GM19238 (cell line): ENCODE data around the gene ZNF195.
"Not testable (repeated sequence)": the region's sequence is repeated elsewhere in the genome, so short reads cannot be mapped to it uniquely, and the experiment has no call there.

Experiments
- DNase-seq: peaks from one replicate; pipeline ENCODE4 v3.0.0; 2011; ENCODE audit warnings: low spot score; ENCODE audit not compliant: insufficient read length

The ZNF195 gene

DNA sequence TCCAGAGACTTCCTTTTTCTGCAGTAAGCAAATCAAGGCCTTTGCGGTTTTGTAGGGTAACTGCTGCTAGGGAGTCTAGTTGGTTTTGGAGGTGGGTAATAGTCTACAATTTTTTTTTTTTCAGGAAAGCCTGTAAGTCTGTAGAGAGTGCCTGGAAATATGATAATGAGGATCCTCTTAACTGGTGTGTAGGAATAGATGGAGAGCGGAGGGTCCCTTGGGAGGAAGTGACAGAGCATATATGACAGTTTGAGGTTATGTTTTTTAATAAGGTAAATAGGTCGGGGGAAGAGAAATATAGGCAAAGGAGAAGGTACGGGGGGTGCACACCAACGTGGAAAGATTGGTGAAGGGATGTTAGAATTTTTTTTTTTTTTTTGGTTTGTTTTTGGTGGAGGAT is 25.9 kb downstream of the ZNF195 start:
- no peak for DNase-seq

DNA sequence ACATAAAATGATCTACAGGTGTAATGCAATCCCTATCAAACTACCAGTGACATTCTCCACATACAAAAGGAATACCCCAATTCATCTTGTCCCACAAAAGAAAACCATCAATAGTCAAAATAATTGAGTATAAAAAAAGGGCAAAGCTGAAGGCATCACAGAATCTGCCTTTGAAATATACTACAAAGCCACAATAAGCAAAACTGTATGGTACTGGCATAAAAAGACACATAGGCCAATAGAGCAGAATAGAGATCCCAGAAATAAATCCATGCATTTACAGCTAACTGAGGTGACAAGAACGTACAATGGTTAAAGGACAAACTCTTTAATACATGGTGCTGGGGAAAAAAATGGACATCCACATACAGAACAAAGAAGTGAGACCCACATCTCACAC is 31.8 kb downstream of the ZNF195 start:
- DNase-seq: no peak

DNA sequence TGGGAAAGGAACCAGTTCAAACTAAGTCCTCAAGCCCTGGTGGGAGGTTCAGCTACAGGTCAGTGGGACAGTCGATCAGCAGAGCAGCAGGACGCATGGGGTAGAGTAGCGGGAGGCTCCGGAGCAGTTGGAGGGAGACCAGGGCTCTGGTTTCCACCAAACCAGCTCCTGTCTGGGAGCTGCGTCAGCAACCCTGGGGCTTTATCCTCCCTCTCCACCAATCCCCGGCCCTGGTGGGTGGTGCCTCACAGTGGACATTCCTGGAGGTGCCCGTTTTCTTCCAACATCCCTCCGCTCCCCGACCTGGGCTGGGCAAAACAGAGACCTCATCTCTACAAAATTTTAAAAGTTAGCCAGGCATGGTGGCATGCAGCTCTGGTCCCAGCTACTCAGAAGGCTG is 32.4 kb downstream of the ZNF195 start:
- DNase-seq: no peak

DNA sequence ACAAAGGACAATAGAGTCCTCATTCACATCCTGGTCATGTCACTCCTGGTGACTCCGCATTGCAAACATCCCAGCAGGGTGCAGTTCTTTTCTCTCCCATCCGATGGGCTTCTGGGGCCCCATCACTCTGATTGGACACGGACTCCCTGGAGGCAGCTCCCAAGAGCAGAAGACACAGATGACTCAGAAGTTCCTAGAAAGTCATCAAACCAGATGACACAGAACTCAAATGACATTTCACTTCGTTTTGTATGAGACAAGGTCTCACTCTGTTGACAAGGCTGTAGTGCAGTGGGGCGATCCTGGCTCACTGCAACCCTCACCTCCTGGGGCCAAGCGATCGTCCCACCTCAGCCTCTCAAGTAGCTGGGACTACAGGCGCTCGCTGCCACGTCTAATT is 33.2 kb downstream of the ZNF195 start:
- DNase-seq: no peak

DNA sequence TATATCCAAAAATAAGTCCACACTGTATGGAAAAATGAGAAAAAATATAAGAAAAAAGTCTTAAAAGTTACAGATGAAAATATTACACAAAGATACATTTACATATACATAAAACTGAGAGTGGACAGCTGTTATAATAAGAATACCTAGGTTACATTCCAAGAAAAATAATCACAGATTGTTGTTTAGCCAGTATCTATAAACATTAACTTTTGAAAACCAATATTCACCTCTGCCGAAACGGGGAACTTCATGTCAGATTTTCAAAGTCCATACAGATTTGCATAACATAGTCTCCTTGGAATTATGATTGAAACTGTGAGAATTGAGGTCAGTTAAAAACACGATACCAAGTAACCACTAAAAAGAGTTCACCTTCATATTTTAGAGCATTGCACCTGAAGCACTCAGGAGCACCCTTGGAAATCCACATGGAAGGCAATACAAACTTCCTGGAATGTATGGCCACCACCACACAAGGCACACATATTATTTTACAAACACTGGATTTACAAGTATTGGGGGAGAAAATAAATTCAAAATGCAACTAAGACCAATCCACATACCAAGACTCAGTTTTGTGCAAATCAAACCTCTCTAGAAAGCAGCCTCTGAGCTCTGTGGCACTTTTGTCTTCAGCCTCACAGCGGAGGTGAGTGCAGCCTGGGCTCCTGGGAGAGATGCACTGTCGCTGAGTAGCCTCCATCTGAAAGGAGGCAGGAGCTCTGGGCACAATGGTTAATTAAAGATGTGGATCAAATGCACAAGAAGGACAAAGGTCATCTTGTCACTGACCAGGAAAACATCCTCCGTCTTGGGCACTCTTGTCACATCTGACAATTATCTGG is 34.4 kb downstream of the ZNF195 start:
- DNase-seq: no peak

DNA sequence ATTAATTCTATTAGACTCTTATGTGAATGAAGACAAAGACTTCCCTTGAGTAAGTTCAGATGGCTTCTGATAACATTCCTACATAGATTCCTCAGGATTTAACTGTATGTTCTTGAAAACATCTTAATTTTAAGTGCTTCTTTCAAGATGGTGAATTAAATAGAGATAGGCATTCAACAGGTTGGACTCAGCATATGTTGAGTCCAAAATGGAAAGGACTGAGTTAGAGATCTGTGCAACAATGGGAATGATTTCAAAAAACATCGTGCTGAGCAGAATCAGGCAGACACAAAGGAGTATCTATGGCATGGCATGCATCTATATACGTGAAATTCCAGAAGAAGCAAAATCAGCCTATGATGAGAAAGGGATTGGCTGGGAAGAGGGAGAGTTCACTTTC is 36.2 kb downstream of the ZNF195 start:
- no peak for DNase-seq

DNA sequence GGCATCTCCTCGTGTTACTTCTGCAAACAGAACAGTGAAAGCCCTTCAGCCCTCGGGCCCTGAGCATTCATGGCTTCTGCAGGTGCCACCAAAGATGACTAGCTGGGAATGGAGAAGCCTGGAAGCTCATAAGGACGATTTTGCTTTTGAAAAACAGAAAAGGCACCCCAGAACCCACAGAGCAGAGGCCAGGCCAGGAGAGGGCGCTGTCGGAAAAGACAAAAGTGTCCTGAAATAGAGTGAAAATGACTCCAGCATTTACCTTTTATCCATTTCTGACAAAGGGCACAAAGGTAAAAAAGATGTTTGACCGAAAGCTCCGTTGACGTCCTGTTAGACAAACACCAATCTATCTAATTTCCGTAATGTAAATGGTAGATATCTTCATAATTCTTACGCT is 37.6 kb downstream of the ZNF195 start:
- peak; percentile 12 for DNase-seq

DNA sequence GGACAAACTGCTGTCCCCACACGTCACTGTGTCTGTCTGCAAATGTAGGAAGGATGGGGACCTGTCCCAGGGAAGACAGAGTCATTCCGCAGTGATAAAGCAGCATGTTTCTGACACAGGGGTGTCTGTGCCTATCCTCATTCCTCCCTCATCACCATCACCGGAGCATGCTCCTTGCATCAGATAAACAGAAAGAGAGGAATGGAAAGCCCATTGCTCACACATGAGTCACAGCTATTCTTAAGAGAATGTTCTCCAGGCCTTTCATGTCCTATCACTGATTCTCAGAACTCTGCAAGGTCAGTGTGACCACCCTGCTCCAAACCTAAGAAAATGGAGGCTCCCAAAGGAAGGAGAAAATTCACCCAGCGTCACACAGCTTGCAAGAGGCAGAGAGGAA is 38.9 kb downstream of the ZNF195 start:
- no peak for DNase-seq

DNA sequence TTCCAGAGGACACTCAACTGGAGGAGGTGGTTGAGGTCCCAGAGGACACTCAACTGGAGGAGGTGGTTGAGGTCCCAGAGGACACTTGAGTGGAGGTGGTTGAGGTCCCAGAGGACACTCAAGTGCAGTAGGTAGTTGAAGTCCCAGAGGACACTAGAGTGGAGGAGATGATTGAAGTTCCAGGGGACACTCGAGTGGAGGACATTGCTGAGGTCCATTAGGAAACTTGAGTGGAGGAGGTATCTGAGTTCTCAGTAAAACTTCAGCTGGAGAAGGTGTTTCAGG is 39.7 kb downstream of the ZNF195 start:
- DNase-seq: no peak

DNA sequence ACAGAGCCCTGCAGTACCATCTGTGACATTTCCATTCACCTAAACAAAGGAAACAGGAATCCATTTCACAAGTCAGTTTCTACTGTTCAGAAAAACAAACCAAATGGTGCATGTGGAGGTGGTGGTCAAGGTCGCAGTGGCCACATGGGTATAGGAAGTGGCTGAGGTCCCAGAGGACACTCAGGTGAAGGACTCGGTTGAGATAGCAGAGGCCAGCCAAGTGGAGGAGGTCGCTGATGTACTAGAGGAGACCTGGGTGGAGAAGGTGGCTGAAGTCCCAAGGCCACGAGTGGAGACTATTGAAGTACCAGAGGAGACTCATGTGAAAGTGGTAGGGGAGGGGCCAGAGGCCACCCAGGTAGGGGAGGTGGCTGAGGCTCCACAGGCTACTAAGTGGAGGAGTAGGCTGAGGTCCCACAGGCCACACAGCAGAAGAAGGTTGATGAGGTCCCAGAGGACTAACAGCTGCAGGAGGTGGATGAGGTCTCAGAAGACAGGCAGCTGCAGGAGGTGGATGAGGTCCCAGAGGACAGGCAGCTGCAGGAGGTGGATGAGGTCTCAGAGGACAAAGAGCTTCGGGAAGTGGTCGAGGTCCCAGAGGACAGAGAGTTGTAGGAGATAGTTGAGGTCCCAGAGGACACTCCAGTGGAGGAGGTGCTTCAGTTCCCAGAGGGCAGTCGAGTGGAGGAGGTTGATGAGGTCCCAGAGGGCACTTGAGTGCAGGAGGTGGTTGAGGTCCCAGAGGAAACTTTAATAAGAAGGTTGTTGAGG is 40.2 kb downstream of the ZNF195 start:
- no peak for DNase-seq

DNA sequence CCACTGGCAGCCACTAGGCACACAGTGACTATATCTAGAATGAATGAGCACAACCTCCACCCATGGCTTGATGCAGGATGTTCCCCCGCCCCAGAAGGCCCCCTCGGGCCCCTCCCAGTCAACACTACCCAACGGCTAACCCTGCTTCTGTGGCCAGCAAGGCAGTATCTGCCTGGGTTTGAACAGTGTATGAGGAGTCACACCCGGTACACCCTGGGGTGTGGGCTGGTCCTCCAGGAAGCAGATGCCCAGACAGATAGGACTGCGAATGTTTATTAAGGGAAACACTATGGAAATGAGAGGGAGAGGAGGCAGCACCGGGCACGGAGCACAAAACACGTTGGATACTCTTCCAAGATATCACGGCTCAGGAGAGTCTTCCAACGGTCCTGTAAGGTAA is 42.5 kb downstream of the ZNF195 start:
- DNase-seq: not testable (repeated sequence)

DNA sequence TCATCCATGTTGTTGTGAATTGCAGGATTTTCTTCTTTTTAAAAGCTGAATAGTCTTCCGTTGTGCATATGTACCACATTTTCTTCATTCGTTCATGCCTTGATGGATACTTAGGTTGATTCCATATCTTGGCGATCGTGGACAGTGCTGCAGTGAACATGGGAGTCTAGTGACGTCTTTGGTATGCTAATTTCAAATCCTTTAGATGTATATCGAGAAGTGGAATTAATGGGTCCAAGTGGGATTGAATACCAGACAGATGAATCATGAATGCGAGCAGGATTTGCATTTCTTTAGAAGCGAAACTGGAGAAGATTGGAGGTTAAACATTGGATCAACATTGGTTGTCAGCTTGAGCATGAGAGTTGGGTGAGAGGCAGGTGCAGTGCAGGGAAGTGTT is 45.8 kb downstream of the ZNF195 start:
- DNase-seq: not testable (repeated sequence)

DNA sequence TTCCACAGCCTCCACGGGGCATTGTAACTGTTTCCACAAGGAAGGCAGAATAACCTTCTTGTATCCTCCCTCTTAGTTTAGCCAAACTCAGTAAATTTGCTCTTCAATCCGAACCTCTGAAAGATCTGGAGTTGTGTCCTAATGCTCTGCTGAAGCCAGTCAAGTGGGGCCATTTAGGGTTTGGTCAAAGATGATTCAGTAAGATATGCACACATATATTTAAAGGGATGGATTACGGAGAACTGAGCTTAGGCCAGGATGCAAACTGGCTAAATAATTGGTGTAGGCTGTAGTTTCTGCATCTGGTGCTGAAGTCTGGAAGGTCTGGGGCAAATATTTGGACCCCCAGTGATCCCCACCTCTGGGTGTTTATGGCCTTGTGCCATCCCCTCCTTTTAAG is 47.9 kb downstream of the ZNF195 start:
- not testable (repeated sequence) for DNase-seq

DNA sequence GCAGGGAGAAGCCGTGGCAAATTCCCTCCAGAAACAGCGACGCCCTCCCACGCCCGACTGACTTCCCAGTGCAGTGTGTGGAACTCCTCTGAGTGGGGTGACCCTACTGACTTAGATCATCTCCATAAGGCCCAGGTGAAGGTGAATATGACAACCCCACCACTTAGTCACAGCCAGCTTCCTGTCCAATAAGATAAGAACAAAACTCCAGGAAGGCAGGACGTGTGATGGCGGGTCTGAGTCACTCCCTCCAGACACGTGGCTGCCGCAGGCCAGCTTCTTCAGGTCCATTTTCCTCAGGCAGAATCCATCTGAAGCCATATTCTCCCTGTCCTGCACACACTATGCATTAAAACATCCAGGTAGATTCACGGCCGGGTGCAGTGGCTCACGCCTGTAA is 48.9 kb downstream of the ZNF195 start:
- not testable (repeated sequence) for DNase-seq

DNA sequence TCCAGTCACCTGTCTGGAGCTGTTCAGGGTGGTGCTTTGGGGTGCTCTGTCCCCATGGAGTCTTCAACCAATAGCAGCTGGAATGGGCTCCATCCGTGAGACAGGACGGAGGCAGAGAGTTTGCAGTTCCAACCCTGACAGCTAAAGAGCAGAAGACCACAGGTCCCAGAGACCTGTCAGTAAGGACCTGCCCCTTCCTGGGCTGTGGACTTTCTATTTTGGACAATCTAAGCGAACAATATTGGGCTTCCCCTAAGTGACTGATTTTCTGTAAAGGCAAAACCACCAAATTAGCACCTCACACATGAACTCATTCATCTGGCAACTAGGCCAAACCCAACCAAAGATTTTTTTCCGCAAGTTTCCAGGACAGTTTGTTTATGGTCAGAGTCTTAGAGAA is 50.4 kb downstream of the ZNF195 start:
- not testable (repeated sequence) for DNase-seq

DNA sequence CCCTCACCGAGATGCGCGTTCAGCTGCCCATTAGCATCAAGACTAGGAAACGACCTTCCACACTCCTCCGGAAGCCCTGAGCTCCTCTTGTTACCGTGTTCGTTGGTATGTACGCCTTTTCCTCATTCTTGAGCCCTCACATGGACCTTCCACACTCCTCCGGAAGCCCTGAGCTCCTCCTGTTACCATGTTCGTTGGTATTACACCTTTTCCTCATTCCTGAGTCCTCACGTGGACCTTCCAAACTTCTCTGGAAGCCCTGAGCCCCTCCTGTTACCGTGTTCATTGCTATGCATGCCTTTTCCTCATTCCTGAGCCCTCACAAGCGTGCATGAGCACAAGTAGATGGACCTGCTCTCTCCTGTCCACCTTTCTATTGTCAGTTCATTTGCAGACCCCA is 52.5 kb downstream of the ZNF195 start:
- DNase-seq: not testable (repeated sequence)

DNA sequence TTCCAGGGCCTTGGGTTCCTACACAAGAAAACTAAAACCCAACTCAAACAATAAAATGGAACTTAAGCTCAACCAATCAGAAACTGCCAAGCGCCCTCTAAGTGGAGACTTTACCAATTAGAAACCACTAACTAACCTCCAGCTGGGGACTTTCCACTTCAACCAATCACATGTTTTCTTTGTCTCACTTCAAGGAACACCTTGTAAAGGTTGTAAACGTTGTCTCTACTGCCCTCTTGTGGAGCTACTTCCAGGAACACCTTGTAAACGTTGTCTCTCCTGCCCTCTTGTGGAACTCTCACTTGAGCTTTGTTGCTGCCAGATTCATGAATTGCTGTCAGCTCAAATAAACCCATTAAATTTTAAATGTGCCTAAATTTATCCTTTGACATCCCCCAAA is 54.2 kb downstream of the ZNF195 start:
- DNase-seq: not testable (repeated sequence)
